K562 (cell line): ENCODE measurements around the gene EXTL1. TPM values are rescaled to one million over a fixed set of nuclear protein-coding genes. Genes with fewer than 3 reads are reported as not detected.

Experiments
- ATAC-seq: fragments of 200-7000 bp; cut with Tn5 transposase; 3 replicates; pipeline ENCODE4 v1.9.1; 2020; ENCODE audit warnings: moderate library complexity
- BruUV-seq: library from RNA; stranded (reverse); fragments of 400-500 nt; replicated peaks from 2 replicates; lab custom pipeline; 2021; lab: Mats Ljungman, UMichigan
- CTCF ChIA-PET: fragments of 300-600 bp; formaldehyde crosslinking; extraction: SDS; loops from one replicate; lab custom pipeline; 2021; ENCODE audit warnings: low intra/inter-chr PET ratio; lab: Yijun Ruan, JAX
- POLR2A ChIA-PET: fragments of 300-600, 350-650 bp; sonication (Branson Sonifier 250); formaldehyde crosslinking; extraction: SDS; loops from one replicate; lab custom pipeline; 2021; ENCODE audit warnings: antibody characterized with exemption, inconsistent platforms; lab: Yijun Ruan, JAX
- DNase-seq, 4 experiments: peaks; one replicate each; pipeline versions ENCODE4 v3.0.0 to v3.0.0-alpha.2; 2011 to 2018; ENCODE audit warnings: low spot score in 3 of 4, mixed read lengths in 3 of 4; ENCODE audit errors: extremely low read depth in 1 of 4
- FAIRE-seq: peaks from 2 replicates; lab custom pipeline; 2011; peaks lifted over from hg19 to GRCh38; lab: Jason Lieb, UNC
- H2AFZ ChIP-seq: 2 replicates; pipeline ENCODE4 v1.6.0; 2011; ENCODE audit warnings: low read depth, low read length, control low read depth, inconsistent platforms
- H3K27ac ChIP-seq: fragments of 200-600 bp; 3 replicates; pipeline ENCODE4 v1.8.0; 2011; ENCODE audit warnings: low read depth, mild to moderate bottlenecking, control low read depth, inconsistent platforms, low read length, moderate library complexity, mixed read lengths; ENCODE audit errors: extremely low read depth
- H3K27me3 ChIP-seq, 2 experiments: fragments of 300-600 bp in 1 of 2; 2 replicates in 1 of 2; 3 replicates in 1 of 2; pipeline versions ENCODE4 v1.6.0 to v1.8.0; 2011; ENCODE audit warnings: inconsistent platforms in 2 of 2, low read length in 2 of 2, mild to moderate bottlenecking in 1 of 2, mixed read lengths in 1 of 2, moderate library complexity in 1 of 2; ENCODE audit not compliant: control insufficient read depth in 2 of 2, insufficient read depth in 2 of 2
- H3K36me3 ChIP-seq: fragments of 300-600 bp; 3 replicates; pipeline ENCODE4 v1.8.0; 2011; ENCODE audit warnings: mild to moderate bottlenecking, low read length, inconsistent platforms; ENCODE audit not compliant: control insufficient read depth, insufficient read depth
- H3K4me1 ChIP-seq, 2 experiments: fragments of 200-600 bp in 1 of 2; replicated peaks in 1 of 2; 2 replicates in 1 of 2; 3 replicates in 1 of 2; pipeline versions ENCODE4 v1.5.1 to v1.8.0; 2011; ENCODE audit warnings: inconsistent platforms in 2 of 2, low read length in 2 of 2, mild to moderate bottlenecking in 1 of 2, mixed read lengths in 1 of 2, moderate library complexity in 1 of 2; ENCODE audit not compliant: control insufficient read depth in 2 of 2, insufficient read depth in 2 of 2
- H3K4me2 ChIP-seq: 2 replicates; pipeline ENCODE4 v1.6.1; 2011; ENCODE audit warnings: low read length, control low read depth, inconsistent platforms, mixed read lengths; ENCODE audit not compliant: insufficient read depth
- H3K4me3 ChIP-seq: fragments of 200-600 bp; sonication (generic), shearing (Covaris generic); 2 replicates; pipeline ENCODE4 v1.5.1; 2016; ENCODE audit warnings: control low read depth, inconsistent platforms
- H3K79me2 ChIP-seq: fragments of 200-600 bp; 3 replicates; pipeline ENCODE4 v1.8.0; 2011; ENCODE audit warnings: low read length, inconsistent platforms; ENCODE audit not compliant: control insufficient read depth, insufficient read depth
- H3K9ac ChIP-seq, 2 experiments: 2 replicates each; pipeline versions ENCODE4 v1.6.0 to v1.6.1; 2011; ENCODE audit warnings: low read depth in 2 of 2, low read length in 2 of 2, control low read depth in 1 of 2, inconsistent platforms in 1 of 2, mild to moderate bottlenecking in 1 of 2, mixed read lengths in 1 of 2; ENCODE audit not compliant: insufficient read depth in 1 of 2
- H3K9me1 ChIP-seq: one replicate; pipeline ENCODE4 v1.6.0; 2011; ENCODE audit warnings: inconsistent platforms, mild to moderate bottlenecking, low read length, moderate library complexity; ENCODE audit not compliant: control insufficient read depth, insufficient read depth
- H3K9me3 ChIP-seq: replicated peaks from 2 replicates; pipeline ENCODE4 v1.5.1; 2011; ENCODE audit warnings: low read depth, low read length, inconsistent platforms; ENCODE audit not compliant: control insufficient read depth, insufficient read depth
- H4K20me1 ChIP-seq: replicated peaks from 2 replicates; pipeline ENCODE4 v1.6.1; 2011; ENCODE audit warnings: low read length, inconsistent platforms, mixed read lengths; ENCODE audit not compliant: control insufficient read depth, insufficient read depth
- CEBPB ChIP-seq: fragments of 450-650 bp; IDR thresholded peaks from 2 replicates; pipeline ENCODE4 v1.6.1; 2016; ENCODE audit warnings: missing genetic modification characterization, missing compliant biosample characterization
- CEBPG ChIP-seq, 3 experiments: fragments of 200-800 bp in 1 of 3; sonication (Bioruptor generic) in 1 of 3; sonication (generic) in 1 of 3; formaldehyde crosslinking in 1 of 3; IDR thresholded peaks in 2 of 3; conservative IDR thresholded peaks in 1 of 3; 2 replicates each; pipeline versions ENCODE4 v1.6.1 to v1.8.0; 2016 to 2022; ENCODE audit warnings: missing compliant biosample characterization in 2 of 3, missing genetic modification characterization in 2 of 3, mild to moderate bottlenecking in 1 of 3, missing genetic modification reagents in 1 of 3
- MYNN ChIP-seq, 2 experiments: sonication (generic); formaldehyde crosslinking in 1 of 2; IDR thresholded peaks; 2 replicates each; pipeline versions ENCODE4 v1.5.0 to v1.6.1; 2016 to 2020; ENCODE audit warnings: antibody characterized with exemption in 1 of 2, missing genetic modification reagents in 1 of 2
- RAD51 ChIP-seq: fragments of 450-650 bp; IDR thresholded peaks from 2 replicates; pipeline ENCODE4 v1.7.1; 2016; ENCODE audit warnings: low read depth, mild to moderate bottlenecking, borderline replicate concordance
- RBM34 ChIP-seq: fragments of 200-400 bp; formaldehyde crosslinking; IDR thresholded peaks from 2 replicates; pipeline ENCODE4 v1.6.1; 2018; ENCODE audit warnings: low read length, borderline replicate concordance; ENCODE audit not compliant: insufficient read depth
- ZNF121 ChIP-seq: sonication (generic); formaldehyde crosslinking; conservative IDR thresholded peaks from 2 replicates; pipeline ENCODE4 v1.8.0; 2022; ENCODE audit warnings: missing genetic modification reagents
- WGBS: fragments of 100-300 bp; shearing (Covaris generic); methylation state at CpG from one replicate; pipeline ENCODE4 v1.1.6; 2016; ENCODE audit warnings: low coverage, mixed read lengths; ENCODE audit not compliant: insufficient coverage; ENCODE audit errors: missing lambda C conversion rate; 5-methylcytosine and 5-hydroxymethylcytosine counted together
- in situ Hi-C: fragments of 300-500 bp; cut with MboI; formaldehyde crosslinking; loops from 4 replicates; pipeline ENCODE4 v1.15.0; 2018; ENCODE audit warnings: inconsistent platforms, mixed read lengths
- intact Hi-C: fragments of 100-400 bp; cut with micrococcal nuclease; formaldehyde crosslinking; loops from 2 replicates; pipeline ENCODE4 v1.14.2; 2022
- polyA plus RNA-seq, 8 experiments: library from polyadenylated mRNA; depleted of rRNA in 4 of 8; stranded (reverse) in 5 of 8; unstranded in 3 of 8; fragments of >200 nt; fragmentation: Nextera tagmentation in 2 of 8; fragmentation: Illumina TruSeq in 1 of 8; extraction: Ambion mirVana in 2 of 8; extraction: Trizol in 1 of 8; gene quantifications; 2 replicates each; pipeline versions ENCODE4 v1.2.1 to v1.2.3, GENCODE V29; 2011 to 2014; ENCODE audit warnings: inconsistent platforms in 1 of 8, missing spikeins in 1 of 8
- total RNA-seq, 7 experiments: library from RNA; depleted of rRNA in 6 of 7; stranded (reverse); fragments of >200 nt in 6 of 7; fragmentation: Illumina TruSeq in 2 of 7; extraction: Trizol in 2 of 7; gene quantifications; 2 replicates each; pipeline versions ENCODE4 v1.2.1 to v1.2.3, GENCODE V29; 2011 to 2021; ENCODE audit warnings: low replicate concordance in 1 of 7
- TF ChIP-seq, protein P1 (sequence below): fragments of 450-650 bp; IDR thresholded peaks from 2 replicates; pipeline ENCODE4 v1.6.1; 2016; ENCODE audit warnings: missing biosample characterization, missing genetic modification characterization
- TF ChIP-seq, protein P2 (sequence below): conservative IDR thresholded peaks from 2 replicates; pipeline ENCODE4 v1.6.1; 2011; ENCODE audit warnings: low read depth, mild to moderate bottlenecking, low read length; ENCODE audit not compliant: control insufficient read depth

EXTL1 gene
- total and polyA plus RNA-seq, 9 of the 15 experiments (the other 6 are each of a cell fraction or from before 2014, with no cell fraction given) = 0.04 to 0.23 (median 0.08) TPM; not detected in 3

DNA sequence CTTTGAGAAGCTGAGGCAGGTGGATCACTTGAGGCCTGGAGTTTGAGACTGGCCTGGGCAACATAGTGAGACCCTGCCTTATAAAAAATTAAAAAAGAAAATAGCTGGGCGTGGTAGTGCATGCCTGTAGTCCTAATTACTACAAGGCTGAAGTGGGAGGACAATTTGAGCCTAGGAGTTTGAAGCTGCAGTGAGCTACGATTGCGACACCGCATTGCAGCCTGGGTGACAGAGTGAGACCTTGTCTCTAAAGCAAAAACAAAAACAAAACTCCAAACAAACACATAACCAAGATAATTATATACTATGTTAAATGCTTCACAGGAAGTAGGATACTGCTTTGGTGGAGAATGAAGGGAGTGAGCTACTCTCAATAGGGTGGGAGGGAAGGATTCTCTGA lies 18.3 kb upstream of the EXTL1 start:
- FAIRE-seq (no peak), ATAC-seq (no peak), DNase-seq (no peak)
- H3K4me1 ChIP-seq = peaks cover 29 to 34% of the 10 kb centered on the region in 2 experiments; a peak in 4 of 5 replicates
- no peak overlapping the region for H3K4me3 ChIP-seq
- no peaks in the 10 kb centered on the region for H3K79me2 ChIP-seq
- no peaks in the 10 kb centered on the region for H3K27me3 ChIP-seq
- no peak overlapping the region for H3K27ac ChIP-seq
- TF ChIP-seq CEBPG (CRISPR knock-in tag; IDR thresholded peaks at IDR 0.05) (peak; percentile 56; the same call in 1 of the 2 replicates), CEBPG (tag; conservative IDR thresholded peaks at IDR 0.05 in 1 of 2, IDR thresholded peaks at IDR 0.05 in 1 of 2) (peak; percentile 92 to 93), RBM34 (no peak), MYNN (IDR thresholded peaks at IDR 0.05) (no peak), MYNN (CRISPR knock-in tag; IDR thresholded peaks at IDR 0.05) (no peak), ZNF121 (CRISPR knock-in tag) (peak; percentile 33; the same call in 1 of the 2 replicates), RAD51 (no peak), CEBPB (tag) (peak; percentile 98)
- TF ChIP-seq, protein P1, sequence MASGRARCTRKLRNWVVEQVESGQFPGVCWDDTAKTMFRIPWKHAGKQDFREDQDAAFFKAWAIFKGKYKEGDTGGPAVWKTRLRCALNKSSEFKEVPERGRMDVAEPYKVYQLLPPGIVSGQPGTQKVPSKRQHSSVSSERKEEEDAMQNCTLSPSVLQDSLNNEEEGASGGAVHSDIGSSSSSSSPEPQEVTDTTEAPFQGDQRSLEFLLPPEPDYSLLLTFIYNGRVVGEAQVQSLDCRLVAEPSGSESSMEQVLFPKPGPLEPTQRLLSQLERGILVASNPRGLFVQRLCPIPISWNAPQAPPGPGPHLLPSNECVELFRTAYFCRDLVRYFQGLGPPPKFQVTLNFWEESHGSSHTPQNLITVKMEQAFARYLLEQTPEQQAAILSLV (tag) = 0 out of 2 replicates have a peak, but pooled peaks have one; percentile 19
- TF ChIP-seq, protein P2, sequence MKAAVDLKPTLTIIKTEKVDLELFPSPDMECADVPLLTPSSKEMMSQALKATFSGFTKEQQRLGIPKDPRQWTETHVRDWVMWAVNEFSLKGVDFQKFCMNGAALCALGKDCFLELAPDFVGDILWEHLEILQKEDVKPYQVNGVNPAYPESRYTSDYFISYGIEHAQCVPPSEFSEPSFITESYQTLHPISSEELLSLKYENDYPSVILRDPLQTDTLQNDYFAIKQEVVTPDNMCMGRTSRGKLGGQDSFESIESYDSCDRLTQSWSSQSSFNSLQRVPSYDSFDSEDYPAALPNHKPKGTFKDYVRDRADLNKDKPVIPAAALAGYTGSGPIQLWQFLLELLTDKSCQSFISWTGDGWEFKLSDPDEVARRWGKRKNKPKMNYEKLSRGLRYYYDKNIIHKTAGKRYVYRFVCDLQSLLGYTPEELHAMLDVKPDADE = no peak
- H3K36me3 ChIP-seq = no peaks in the 10 kb centered on the region
- WGBS = 71% methylated on average over 4 of the region's 4 CpGs
- no TSS peak for BruUV-seq
- H3K9ac ChIP-seq = no peak overlapping the region
- ChIA-PET POLR2A (interaction anchor here (0.5 to 2.5 kb wide), 6 partner anchors 12 to 181 kb away, joined by 3 to 11 read pairs (median 8); no protein-coding TSS in a partner anchor), CTCF (no interaction called here)
- H3K9me3 ChIP-seq = no peaks in the 10 kb centered on the region
- no peak overlapping the region for H3K4me2 ChIP-seq
- no peaks in the 10 kb centered on the region for H4K20me1 ChIP-seq
- no peaks in the 10 kb centered on the region for H3K9me1 ChIP-seq
- in situ Hi-C loops = loop anchor here (10.0 kb wide), 1 partner anchor 388 kb away; the partner anchor contains the start of gene MAN1C1
- H2AFZ ChIP-seq = no peak overlapping the region
- intact Hi-C loops = no loop called here
